Esophagus squamous epithelium (tissue), 4 donors: Measurements from ENCODE around the gene NCK1.

Source experiments
- POLR2A ChIP-seq, 4 donors: fragments of 450-650 bp; IDR thresholded peaks; one replicate each; pipeline ENCODE4 v1.6.1; 2017; ENCODE audit warnings: antibody characterized with exemption in 4 of 4, mild to moderate bottlenecking in 4 of 4, moderate library complexity in 3 of 4
- TF ChIP-seq, protein P1 (sequence below), 6 experiments: fragments of 450-650 bp in 4 of 6; fragments of 200-600 bp in 2 of 6; sonication (generic) in 2 of 6; IDR thresholded peaks; one replicate each; pipeline ENCODE4 v1.5.1; 2016 to 2019; ENCODE audit warnings: antibody characterized with exemption in 6 of 6, mild to moderate bottlenecking in 4 of 6, moderate library complexity in 4 of 6

- TF ChIP-seq POLR2A (IDR thresholded peaks at IDR 0.05) = no peak
- TF ChIP-seq, protein P1, sequence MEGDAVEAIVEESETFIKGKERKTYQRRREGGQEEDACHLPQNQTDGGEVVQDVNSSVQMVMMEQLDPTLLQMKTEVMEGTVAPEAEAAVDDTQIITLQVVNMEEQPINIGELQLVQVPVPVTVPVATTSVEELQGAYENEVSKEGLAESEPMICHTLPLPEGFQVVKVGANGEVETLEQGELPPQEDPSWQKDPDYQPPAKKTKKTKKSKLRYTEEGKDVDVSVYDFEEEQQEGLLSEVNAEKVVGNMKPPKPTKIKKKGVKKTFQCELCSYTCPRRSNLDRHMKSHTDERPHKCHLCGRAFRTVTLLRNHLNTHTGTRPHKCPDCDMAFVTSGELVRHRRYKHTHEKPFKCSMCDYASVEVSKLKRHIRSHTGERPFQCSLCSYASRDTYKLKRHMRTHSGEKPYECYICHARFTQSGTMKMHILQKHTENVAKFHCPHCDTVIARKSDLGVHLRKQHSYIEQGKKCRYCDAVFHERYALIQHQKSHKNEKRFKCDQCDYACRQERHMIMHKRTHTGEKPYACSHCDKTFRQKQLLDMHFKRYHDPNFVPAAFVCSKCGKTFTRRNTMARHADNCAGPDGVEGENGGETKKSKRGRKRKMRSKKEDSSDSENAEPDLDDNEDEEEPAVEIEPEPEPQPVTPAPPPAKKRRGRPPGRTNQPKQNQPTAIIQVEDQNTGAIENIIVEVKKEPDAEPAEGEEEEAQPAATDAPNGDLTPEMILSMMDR (IDR thresholded peaks at IDR 0.05) = no peak
Measured at GRCh38 chr3:136973352-136973751, 111.3 kb downstream of the NCK1 start.
